Effector CD4-positive, alpha-beta T cell (primary cell): ENCODE results near the gene ATG2B.
"Not testable (repeated sequence)": the region's sequence is repeated elsewhere in the genome, so short reads cannot be mapped to it uniquely, and the experiment has no call there.

Experiments used
- DNase-seq: peaks from one replicate; pipeline ENCODE4 v3.0.0-alpha.2; 2020

Gene ATG2B

DNA sequence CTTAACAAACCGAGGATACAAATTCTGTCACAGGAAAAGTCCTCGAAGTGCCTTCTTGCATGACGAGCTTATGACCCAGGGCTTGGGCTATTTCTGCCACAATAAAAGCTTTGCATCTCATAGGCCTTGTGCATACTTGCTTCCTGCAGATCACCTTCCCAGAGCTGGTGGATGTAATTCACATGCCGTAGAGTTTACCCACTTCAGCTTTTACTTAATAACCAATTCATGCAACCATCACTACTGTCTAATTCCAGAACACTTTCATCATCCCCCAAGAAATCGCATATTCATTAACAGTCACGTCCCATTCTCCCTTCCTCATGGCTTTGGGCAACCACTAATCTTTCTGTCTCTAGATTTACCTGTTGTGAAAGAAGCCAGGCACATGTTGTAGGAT is 116.1 kb downstream of the ATG2B start:
- no peak for DNase-seq

DNA sequence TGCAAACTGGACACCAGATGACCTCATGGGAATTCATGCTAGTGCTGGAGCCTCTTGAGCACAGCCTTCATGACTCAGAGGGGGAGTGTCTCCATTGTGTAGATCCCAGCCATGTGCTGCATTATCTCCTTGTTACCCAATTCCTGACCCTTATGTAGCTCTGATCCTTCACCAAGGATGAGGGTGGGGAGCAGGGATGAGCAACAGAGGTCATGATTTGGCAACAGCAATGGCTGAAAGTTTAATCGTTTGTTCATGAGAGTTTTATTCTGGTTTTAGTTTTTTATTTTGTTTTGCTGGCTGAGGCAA is 116.6 kb downstream of the ATG2B start:
- DNase-seq: no peak

DNA sequence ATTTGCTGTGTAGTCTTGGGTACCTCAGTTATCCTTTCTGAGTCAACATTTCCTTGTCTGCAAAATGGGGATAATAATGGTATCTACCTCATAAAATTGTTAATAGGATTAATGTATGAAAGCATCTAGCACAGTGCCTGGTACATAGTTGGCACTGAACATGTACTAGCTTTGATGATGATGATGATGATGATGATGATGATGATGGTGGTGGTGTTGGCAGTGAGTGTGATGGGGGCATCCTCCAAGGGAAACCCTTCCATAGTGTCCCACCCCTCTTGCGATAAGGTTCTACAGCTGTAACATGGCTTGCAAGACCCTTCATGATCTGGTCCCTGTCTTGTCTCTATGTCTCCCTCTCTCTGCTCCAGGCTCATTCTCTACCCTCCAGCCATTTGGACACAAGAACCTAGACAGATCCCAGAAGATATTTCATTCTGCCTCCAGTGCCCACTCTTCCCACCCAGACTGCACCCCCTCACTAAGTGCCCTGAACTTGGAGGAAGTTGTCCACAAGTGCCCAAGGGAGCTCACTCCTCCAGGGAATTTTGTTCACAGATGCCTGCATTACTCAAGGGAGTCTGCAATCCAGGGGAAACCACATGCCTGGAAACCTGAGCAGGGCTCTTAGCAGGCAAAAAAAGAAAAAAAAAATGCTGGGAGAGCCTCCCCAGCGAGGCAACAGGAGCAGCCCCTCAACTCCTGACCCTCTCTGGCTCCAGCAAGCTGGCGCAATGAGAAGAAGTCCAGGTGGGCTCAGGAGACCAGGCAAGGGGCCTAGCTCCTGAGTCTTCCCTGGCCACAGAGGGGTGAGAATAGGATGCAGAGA is 117.2 kb downstream of the ATG2B start:
- DNase-seq: no peak

DNA sequence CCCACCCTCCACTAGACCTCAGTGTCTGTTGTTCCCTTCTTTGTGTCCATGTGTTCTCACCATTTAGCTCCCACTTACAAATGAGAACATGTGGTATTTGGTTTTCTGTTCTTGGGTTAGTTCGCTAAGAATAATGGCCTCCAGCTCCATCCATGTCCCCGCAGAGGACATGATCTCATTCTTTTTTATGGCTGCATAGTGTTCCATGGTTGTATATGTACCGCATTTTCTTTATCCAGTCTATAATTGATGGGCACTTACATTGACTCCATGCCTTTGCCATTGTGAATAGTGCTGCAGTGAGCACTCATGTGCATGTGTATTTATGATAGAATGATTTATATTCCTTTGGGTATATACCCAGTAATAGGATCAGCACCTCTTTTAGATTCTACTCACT is 118.1 kb downstream of the ATG2B start:
- DNase-seq: not testable (repeated sequence)

DNA sequence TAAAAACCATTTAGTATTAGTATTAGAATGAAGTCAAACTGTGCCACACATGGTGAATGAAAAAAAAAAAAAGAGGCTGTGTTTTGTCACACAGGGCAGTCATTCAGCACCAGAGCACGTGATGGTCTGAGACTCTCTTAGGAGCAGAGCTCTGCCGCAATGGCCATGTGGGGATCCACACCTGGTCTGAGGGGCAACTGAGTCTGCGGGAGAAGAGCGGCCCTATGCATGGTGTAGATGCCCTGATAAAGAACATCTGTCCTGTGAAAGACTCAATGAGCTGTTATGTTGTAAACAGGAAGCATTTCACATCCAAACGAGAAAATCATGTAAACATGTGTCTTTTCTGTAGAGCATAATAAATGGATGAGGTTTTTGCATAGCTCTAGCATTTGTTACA is 119.4 kb downstream of the ATG2B start:
- DNase-seq: no peak

DNA sequence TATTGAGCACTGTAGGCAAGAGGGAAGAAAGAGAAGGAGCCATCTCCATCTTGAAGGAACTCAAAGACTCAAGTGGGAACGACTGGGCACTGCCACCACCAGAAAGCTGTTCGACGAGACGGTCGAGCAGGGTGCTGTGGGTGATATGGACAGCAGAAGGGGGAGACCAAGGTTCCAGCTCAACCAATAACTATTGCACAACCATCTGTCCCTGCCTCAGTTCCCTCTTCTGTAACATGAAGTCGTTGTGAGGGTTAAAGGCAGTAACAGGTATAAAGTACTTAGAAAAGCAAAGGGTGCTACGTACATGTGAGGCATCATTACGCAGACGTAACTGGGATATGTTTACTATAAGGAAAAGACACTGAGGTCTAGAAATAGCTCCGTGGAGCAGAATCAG is 121.0 kb downstream of the ATG2B start:
- no peak for DNase-seq

DNA sequence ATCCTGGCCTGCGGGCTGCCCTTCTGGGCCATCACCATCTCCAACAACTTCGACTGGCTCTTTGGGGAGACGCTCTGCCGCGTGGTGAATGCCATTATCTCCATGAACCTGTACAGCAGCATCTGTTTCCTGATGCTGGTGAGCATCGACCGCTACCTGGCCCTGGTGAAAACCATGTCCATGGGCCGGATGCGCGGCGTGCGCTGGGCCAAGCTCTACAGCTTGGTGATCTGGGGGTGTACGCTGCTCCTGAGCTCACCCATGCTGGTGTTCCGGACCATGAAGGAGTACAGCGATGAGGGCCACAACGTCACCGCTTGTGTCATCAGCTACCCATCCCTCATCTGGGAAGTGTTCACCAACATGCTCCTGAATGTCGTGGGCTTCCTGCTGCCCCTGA is 122.5 kb downstream of the ATG2B start:
- DNase-seq: no peak

DNA sequence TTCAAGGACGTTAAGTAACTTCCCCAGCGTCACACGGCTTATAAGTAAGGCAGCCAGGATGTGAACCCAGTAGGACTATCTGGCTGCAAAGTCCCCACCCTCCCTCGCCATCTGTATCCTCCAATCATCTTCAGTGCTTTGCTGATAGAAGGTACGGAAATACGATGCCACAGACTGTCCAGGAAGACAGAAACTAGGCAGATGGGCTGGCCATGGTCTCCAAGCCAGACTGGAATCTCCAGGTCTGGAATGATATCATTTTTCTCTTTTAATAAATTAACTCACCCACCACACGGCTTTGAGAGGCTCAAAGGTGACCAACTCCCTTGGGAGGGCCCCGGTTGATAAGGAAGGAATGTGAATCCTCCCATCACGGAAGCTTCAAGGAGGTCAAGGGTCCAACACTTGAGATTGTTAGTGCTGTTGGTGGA is 123.4 kb downstream of the ATG2B start:
- DNase-seq: no peak

DNA sequence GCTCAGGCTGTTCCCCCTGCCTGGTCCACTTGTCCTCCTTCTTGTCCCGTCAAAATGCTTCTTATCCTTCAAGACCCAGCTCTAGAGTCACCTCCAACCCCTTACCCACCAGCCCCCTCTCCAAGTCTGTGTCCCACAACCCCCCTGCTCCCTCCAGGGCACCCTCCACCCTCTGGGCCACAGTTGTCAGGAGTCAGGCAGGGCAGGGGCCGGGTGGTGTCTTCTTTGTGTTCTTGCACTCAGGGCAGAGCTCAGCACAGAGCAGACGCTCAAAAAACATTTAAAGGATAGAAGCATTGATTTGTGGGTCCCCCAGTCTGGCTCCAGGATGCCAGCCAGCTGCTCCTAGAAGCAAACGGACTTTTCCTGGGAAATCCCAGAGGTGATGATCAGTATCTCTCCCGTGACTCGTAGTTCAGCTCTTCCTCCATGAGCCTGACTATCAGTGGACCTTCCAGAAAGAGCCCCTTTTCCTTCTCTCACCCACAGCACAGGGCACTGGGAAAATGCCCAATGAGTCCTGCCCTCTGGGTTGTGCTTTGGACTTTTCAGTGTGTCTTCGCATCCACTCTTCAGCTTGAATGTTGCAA is 124.4 kb downstream of the ATG2B start:
- no peak for DNase-seq

DNA sequence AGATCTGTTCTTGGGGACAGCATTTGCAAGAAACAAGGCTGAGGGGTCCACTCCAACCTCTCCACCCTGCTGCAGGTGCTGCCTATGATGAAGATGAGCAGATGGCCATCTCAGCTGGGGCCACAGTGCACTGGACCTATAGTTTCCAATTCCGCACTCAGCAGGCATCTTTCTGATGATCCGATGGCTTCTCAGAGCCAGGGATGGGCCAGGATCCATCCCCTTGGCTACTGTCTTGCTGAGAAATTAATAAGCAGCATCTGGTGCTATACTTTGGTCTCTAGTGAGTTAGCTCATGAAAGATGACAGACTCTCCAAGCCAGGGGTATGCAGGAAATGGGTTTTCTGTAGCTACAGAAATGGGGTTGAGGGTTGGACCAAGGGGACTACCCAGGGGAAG is 125.5 kb downstream of the ATG2B start:
- no peak for DNase-seq

DNA sequence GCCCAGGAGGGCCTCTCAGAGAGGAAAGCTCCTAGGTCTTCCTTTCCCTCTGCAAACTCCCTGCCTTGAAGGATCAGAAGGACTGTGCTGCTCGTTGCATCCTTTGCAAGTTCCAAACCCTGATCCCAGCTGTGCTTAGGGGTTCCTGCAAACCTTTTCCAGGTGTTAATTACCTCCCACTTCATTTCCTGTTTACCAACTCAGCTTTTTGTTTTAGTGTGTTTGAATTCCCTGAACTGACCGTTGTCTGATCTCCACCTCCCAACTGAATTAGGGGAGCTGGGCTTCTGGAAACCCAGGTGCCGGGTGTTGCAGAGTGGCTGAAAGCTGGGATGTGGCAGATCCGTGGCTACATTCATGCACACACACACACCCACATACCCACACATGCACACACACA is 127.7 kb downstream of the ATG2B start:
- DNase-seq: no peak

DNA sequence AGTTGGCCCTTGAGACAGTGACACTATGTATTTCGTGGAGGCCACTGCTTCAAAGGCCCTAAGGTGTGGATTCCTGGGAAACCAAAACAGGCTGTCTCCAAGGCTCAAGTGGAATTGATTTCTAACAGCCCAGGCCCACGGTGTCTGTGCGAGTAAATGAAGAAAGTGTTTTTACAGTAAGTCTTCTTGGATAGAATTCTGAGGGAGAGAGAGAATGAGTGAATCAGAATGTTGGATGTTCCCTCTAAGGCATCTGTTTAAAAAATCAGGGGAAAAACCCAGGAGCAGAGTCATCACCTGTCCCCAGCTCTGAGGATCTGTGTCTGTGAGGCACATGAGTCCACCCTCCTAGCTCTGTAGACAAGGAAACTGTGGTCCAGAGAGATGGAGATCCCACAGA is 129.5 kb downstream of the ATG2B start:
- no peak for DNase-seq

DNA sequence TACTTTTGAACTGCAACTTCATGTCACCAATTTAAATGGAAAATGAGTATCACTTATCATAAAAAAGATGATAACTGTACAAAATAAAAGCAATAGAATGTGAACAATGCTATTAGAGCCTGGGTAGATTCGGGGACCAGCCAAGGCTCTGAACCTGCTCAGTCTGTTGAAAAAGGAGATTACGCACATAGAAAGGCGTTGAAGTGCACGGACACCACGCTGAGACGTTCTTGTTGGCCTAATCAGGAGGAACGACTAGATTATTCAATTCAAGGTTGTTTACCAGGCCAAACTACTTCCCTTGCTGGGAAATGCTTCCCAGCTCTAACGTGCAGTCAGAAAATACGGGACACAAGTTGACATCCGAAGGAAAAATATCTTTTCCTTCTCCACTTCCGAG is 130.6 kb downstream of the ATG2B start:
- DNase-seq: no peak

DNA sequence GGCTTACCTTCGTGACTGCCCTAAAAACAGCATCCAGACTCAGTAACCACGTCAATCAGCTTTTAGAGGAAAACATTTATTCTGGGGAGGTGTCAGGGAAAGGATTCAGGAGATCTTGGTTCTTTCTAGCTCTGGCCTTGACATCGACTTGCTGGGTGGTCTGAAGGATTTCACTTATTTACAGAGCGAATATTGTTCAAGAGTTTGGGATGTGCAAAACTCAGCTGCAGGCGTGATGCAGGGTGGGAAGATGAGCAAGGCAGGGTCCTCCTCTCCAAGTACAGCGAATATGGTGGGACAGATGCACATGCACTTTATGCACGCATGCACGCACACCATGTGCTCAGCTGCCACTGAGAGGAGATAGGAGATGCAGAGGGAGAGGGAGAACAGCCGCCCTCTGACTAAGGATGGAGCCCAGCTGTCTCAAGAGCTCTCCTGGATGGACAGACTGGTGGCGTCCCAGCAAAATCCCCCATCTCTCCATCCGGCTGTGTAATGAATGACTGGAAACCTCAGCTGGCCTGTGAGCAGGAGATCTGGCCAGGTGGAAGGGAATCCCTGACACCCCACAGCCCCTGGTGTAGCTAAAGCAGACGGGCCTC is 131.5 kb downstream of the ATG2B start:
- no peak for DNase-seq

DNA sequence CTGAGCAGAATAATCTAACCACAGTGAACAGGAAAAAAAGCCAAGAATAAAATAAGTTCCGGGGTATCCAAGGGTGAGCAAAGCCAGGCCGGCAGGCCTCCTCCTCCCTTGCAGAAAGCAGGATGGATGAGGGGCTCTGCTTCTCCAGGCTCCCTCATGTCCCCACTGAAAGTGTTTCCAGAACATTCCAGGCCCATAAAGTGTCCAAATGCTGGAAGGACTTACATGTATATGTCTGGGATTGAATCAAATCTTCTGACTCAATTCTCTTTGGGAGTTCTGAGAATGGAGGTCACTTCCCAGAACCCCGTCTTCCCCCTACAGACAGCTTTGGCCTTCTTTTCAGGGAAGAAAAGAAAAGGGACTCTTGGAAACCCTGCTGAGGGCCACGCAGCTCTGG is 132.1 kb downstream of the ATG2B start:
- DNase-seq: no peak

DNA sequence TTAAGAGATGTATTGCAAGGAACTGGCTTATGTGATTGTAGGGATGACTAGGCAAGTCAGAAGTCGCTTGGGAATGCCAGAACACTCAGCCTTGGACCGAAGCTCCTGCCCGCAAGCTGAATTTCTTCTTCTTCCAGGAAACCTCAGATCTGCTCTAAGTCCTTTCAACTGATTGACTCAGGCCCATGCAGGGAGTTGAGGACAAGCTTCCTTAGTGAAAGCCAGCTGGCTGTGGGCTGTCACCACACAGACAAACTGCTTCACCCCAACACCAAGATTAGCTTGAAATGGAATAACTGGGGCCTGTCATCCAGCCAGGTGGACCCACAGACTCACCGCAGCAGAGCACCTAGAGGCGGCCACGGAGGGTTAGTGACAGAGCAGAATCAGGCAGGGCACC is 133.8 kb downstream of the ATG2B start:
- DNase-seq: no peak
